Neutrophil (primary cell): ENCODE data around the gene ZFP91.

Experiments
- H3K27ac ChIP-seq: fragments of 200-600 bp; sonication (generic); 2 replicates; pipeline ENCODE4 v1.5.1; 2016; ENCODE audit warnings: mild to moderate bottlenecking, moderate library complexity
- H3K27me3 ChIP-seq: fragments of 200-600 bp; sonication (generic); 2 replicates; pipeline ENCODE4 v1.6.0; 2016; ENCODE audit warnings: mild to moderate bottlenecking
- H3K36me3 ChIP-seq: fragments of 200-600 bp; sonication (generic); 2 replicates; pipeline ENCODE4 v1.5.1; 2017
- H3K4me1 ChIP-seq, 2 experiments: fragments of 200-600 bp in 1 of 2; sonication (generic) in 1 of 2; 1 replicate in 1 of 2; 2 replicates in 1 of 2; pipeline versions ENCODE4 v1.5.1 to v1.6.1; 2013 to 2016; ENCODE audit warnings: low read depth in 1 of 2, low read length in 1 of 2, mild to moderate bottlenecking in 1 of 2, moderate library complexity in 1 of 2; ENCODE audit not compliant: control insufficient read depth in 1 of 2, insufficient read depth in 1 of 2
- H3K4me3 ChIP-seq, 2 experiments: fragments of 200-600 bp in 1 of 2; sonication (generic) in 1 of 2; 1 replicate in 1 of 2; 2 replicates in 1 of 2; pipeline ENCODE4 v1.5.1; 2013 to 2016; ENCODE audit warnings: low read depth in 1 of 2, low read length in 1 of 2, mild to moderate bottlenecking in 1 of 2, moderate library complexity in 1 of 2
- H3K9me3 ChIP-seq: fragments of 200-600 bp; sonication (generic); 2 replicates; pipeline ENCODE4 v1.5.1; 2016
- TF ChIP-seq, protein P1 (sequence below): fragments of 200-600 bp; sonication (generic); IDR thresholded peaks from 2 replicates; pipeline ENCODE4 v1.5.1; 2016; ENCODE audit warnings: antibody characterized with exemption

The ZFP91 gene, protein sequence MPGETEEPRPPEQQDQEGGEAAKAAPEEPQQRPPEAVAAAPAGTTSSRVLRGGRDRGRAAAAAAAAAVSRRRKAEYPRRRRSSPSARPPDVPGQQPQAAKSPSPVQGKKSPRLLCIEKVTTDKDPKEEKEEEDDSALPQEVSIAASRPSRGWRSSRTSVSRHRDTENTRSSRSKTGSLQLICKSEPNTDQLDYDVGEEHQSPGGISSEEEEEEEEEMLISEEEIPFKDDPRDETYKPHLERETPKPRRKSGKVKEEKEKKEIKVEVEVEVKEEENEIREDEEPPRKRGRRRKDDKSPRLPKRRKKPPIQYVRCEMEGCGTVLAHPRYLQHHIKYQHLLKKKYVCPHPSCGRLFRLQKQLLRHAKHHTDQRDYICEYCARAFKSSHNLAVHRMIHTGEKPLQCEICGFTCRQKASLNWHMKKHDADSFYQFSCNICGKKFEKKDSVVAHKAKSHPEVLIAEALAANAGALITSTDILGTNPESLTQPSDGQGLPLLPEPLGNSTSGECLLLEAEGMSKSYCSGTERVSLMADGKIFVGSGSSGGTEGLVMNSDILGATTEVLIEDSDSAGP

DNA sequence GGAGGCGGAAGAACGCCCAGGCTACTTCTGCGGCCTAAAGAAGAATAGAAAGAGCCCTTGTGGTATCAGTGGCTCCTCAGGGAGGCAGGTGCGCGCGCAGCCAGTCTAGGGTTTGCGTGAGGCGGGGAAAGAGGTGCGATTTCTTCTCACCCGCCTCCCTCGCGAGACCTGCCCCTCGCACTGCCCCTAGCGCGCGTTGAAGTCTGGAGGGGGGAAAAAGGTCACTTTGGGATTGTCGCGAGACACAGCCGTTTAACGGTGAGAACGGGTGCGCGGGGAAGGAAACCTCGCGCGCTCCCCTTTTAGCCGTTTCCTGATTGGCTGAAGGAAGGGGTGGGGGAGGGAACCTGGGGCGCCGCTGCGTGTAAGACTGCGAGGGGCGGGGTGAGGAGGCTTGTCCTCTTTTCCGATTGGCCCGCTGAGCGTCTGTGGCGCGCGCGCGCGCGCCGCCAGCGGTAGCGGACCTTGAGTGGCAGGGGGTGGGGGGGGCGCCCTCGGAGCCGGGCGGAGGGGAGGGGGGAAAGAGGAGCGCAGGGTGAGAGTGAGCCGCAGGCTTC, at the start of gene ZFP91:
TSS of gene ZFP91 (plus strand) at position 429 of the 557 bp plus-strand sequence. CDS start 219 bp downstream, outside the sequence.
- H3K9me3 ChIP-seq, result no peaks in the 10 kb centered on the region
- TF ChIP-seq, protein P1, sequence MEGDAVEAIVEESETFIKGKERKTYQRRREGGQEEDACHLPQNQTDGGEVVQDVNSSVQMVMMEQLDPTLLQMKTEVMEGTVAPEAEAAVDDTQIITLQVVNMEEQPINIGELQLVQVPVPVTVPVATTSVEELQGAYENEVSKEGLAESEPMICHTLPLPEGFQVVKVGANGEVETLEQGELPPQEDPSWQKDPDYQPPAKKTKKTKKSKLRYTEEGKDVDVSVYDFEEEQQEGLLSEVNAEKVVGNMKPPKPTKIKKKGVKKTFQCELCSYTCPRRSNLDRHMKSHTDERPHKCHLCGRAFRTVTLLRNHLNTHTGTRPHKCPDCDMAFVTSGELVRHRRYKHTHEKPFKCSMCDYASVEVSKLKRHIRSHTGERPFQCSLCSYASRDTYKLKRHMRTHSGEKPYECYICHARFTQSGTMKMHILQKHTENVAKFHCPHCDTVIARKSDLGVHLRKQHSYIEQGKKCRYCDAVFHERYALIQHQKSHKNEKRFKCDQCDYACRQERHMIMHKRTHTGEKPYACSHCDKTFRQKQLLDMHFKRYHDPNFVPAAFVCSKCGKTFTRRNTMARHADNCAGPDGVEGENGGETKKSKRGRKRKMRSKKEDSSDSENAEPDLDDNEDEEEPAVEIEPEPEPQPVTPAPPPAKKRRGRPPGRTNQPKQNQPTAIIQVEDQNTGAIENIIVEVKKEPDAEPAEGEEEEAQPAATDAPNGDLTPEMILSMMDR, result no peak
- peak within 1 kb of the TSS; percentile 98 for H3K27ac ChIP-seq
- peaks cover 54 to 58% of the 10 kb centered on the region in 2 experiments for H3K4me1 ChIP-seq
- H3K4me3 ChIP-seq, result peak within 1 kb of the TSS; percentile 75 to 99
- no peaks in the 10 kb centered on the region for H3K36me3 ChIP-seq
- no peaks in the 10 kb centered on the region for H3K27me3 ChIP-seq

DNA sequence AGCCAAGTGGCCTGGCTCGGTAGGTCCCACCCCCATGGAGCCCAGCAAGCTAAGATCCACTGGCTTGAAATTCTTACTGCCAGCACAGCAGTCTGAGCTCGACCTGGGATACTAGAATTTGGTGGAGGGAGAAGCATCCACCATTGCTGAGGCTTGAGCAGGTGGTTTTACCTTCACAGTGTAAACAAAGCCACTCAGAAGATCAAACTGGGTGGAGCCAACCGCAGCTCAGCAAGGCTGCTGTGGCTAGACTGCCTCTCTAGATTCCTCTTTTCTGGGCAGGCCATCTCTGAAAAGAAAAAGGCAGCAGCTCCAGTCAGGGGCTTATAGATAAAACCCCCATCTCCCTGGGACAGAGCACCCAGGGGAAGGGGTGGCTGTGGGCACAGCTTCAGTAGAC, 48.6 kb upstream of the ZFP91 start:
- Histone ChIP-seq H3K9me3 (no peaks in the 10 kb centered on the region), H3K27ac (no peak overlapping the region), H3K36me3 (peaks cover 34% of the 10 kb centered on the region), H3K4me1 (peaks cover 4 to 6% of the 10 kb centered on the region in 2 experiments), H3K27me3 (no peaks in the 10 kb centered on the region), H3K4me3 (no peak overlapping the region)
- TF ChIP-seq, protein P1, result no peak

DNA sequence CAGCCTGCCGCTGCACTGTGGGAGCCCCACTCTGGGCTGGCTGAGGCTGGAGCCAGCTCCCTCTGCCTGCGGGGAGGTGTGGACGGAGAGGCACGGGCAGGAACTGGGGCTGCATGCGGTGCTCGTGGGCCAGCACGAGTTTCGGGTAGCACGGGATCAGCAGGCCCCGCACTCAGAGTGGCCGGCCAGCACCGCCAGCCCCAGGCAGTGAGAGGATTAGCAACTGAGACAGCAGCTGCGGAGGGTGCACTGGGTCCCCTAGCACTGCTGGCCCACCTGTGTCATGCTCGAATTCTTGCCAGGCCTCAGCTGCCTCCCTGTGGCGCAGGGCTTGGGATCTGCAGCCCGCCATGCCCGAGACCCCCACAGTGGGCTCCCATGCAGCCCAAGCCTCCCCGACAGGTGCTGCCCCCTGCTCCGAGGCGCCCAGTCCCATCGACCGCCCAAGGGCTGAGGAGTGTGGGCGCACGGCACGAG, 47.0 kb upstream of the ZFP91 start:
- no peaks in the 10 kb centered on the region for H3K27me3 ChIP-seq
- H3K4me1 ChIP-seq, result no peaks in the 10 kb centered on the region
- no peak overlapping the region for H3K4me3 ChIP-seq
- no peaks in the 10 kb centered on the region for H3K9me3 ChIP-seq
- TF ChIP-seq, protein P1, result no peak
- peaks cover 34% of the 10 kb centered on the region for H3K36me3 ChIP-seq
- no peak overlapping the region for H3K27ac ChIP-seq

DNA sequence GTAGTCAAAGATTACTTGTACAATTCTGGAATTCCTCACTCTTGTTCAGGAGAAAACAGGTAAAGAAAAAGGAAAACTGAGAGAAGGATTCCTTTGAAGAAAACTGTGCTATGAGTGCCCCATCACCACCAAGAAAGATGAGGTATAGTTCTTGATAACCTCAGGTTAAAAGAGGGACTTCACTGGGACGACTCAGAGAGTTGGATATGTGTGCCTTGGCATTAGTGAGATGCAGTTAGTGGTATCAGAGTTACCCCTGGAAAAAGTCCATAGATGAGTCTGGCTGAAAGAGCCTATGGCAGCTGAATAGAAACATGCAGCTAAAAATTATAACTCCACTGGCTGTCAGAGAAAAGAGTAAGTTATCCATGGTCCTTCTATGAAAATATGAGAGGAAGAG, 32.0 kb upstream of the ZFP91 start:
- no peaks in the 10 kb centered on the region for H3K27me3 ChIP-seq
- H3K36me3 ChIP-seq, result peaks cover 60% of the 10 kb centered on the region
- no peak overlapping the region for H3K27ac ChIP-seq
- H3K9me3 ChIP-seq, result no peaks in the 10 kb centered on the region
- no peaks in the 10 kb centered on the region for H3K4me1 ChIP-seq
- H3K4me3 ChIP-seq, result no peak overlapping the region
- TF ChIP-seq, protein P1, result no peak

DNA sequence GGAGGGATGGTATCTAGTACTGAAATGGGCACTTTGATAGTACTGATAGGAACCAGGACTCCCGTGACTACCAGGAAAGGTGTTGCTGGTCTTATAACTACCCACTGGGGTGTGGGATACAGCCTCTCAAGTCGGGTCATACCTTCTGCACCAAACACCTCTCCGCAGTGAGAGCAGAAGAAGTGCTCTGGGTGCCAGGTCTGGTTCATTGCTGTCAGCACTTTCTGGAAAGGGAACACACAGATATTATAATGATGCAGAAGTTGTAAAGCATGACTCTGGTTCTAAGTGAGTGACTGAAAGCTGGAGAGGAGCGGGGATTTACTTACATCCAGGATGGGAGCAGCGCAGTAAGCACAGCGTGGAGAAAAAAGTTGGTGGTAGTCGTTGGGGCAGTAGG, 29.2 kb upstream of the ZFP91 start:
- TF ChIP-seq, protein P1, result no peak
- Histone ChIP-seq H3K36me3 (peaks cover 83% of the 10 kb centered on the region), H3K4me1 (no peaks in the 10 kb centered on the region), H3K4me3 (no peak overlapping the region), H3K27ac (no peak overlapping the region), H3K27me3 (no peaks in the 10 kb centered on the region), H3K9me3 (no peaks in the 10 kb centered on the region)
